MCF 10A (cell line): ENCODE data around the gene KIAA0825. TPM values are rescaled to one million over a fixed set of nuclear protein-coding genes. Genes with fewer than 3 reads are reported as not detected.

ENCODE experiments used
- BruUV-seq: library from RNA; stranded (reverse); fragments of 400-500 nt; replicated peaks from 2 replicates; lab custom pipeline; 2021; lab: Mats Ljungman, UMichigan
- CTCF ChIA-PET: fragments of 300-600 bp; sonication (Branson Sonifier 250); formaldehyde crosslinking; extraction: SDS; loops from one replicate; lab custom pipeline; 2021; ENCODE audit warnings: antibody characterized with exemption, inconsistent platforms; lab: Yijun Ruan, JAX
- POLR2A ChIA-PET: fragments of 300-600, 350-650 bp; sonication (Branson Sonifier 250); formaldehyde crosslinking; extraction: SDS; loops from one replicate; lab custom pipeline; 2020; ENCODE audit warnings: antibody characterized with exemption, inconsistent platforms; lab: Yijun Ruan, JAX
- DNase-seq: peaks from one replicate; pipeline ENCODE4 v3.0.0-alpha.2; 2018; ENCODE audit not compliant: unreplicated experiment
- H3K27ac Mint-ChIP-seq: one replicate; pipeline ENCODE4 v1.8.0; 2022; ENCODE audit warnings: mild to moderate bottlenecking, low read depth, mixed read lengths; ENCODE audit not compliant: unreplicated experiment
- H3K27me3 Mint-ChIP-seq: one replicate; pipeline ENCODE4 v1.8.0; 2022; ENCODE audit warnings: mixed read lengths; ENCODE audit not compliant: insufficient read depth, unreplicated experiment
- H3K36me3 Mint-ChIP-seq: one replicate; pipeline ENCODE4 v1.8.0; 2022; ENCODE audit warnings: mild to moderate bottlenecking, moderate library complexity, mixed read lengths; ENCODE audit not compliant: insufficient read depth, unreplicated experiment
- H3K4me1 Mint-ChIP-seq: one replicate; pipeline ENCODE4 v1.8.0; 2022; ENCODE audit warnings: mixed read lengths; ENCODE audit not compliant: insufficient read depth, unreplicated experiment
- H3K4me3 Mint-ChIP-seq: one replicate; pipeline ENCODE4 v1.8.0; 2022; ENCODE audit warnings: mild to moderate bottlenecking, moderate library complexity, mixed read lengths; ENCODE audit not compliant: unreplicated experiment
- H3K9me3 Mint-ChIP-seq: one replicate; pipeline ENCODE4 v1.8.0; 2022; ENCODE audit warnings: mixed read lengths; ENCODE audit not compliant: unreplicated experiment
- CTCF ChIP-seq: fragments of 200-600 bp; IDR thresholded peaks from one replicate; pipeline ENCODE4 v1.8.0; 2022; ENCODE audit warnings: antibody characterized with exemption, mild to moderate bottlenecking; ENCODE audit not compliant: unreplicated experiment
- intact Hi-C: fragments of 100-400 bp; cut with micrococcal nuclease; formaldehyde crosslinking; loops from 2 replicates; pipeline ENCODE4 v1.14.1; 2022
- total RNA-seq: library from RNA; stranded (reverse); gene quantifications from 2 replicates; pipeline ENCODE4 v1.2.3, GENCODE V29; 2022

The KIAA0825 gene
- total RNA-seq, 1 experiment from 2014 or later = 2.1 TPM

- POLR2A ChIA-PET = no interaction called here
- Mint-ChIP-seq H3K4me1 (no peaks in the 10 kb centered on the region), H3K9me3 (peaks cover 30% of the 10 kb centered on the region)
Observed at GRCh38 chr5:94347130-94347529, 271.3 kb downstream of the KIAA0825 start.

GRCh38 chr5:94345257-94345656 is 273.1 kb downstream of the KIAA0825 start:
- ChIA-PET POLR2A (no interaction called here), CTCF (no interaction called here)
- H3K4me1 Mint-ChIP-seq = no peaks in the 10 kb centered on the region
- no peak overlapping the region for H3K4me3 Mint-ChIP-seq
- intact Hi-C loops = no loop called here
- no peak for TF ChIP-seq CTCF
- peaks cover 6% of the 10 kb centered on the region for H3K36me3 Mint-ChIP-seq
- H3K9me3 Mint-ChIP-seq = peaks cover 17% of the 10 kb centered on the region
- H3K27ac Mint-ChIP-seq = no peak overlapping the region
- no TSS peak for BruUV-seq
- H3K27me3 Mint-ChIP-seq = no peaks in the 10 kb centered on the region
- DNase-seq = no peak

More at GRCh38 chr5:94347130-94347529, 271.3 kb downstream of the KIAA0825 start:
- CTCF ChIA-PET = no interaction called here
- Mint-ChIP-seq H3K27me3 (no peaks in the 10 kb centered on the region), H3K4me3 (no peak overlapping the region), H3K36me3 (no peaks in the 10 kb centered on the region), H3K27ac (no peak overlapping the region)
- BruUV-seq = no TSS peak
- DNase-seq = no peak
- no peak for TF ChIP-seq CTCF
- intact Hi-C loops = no loop called here

- peaks cover 6% of the 10 kb centered on the region for H3K36me3 Mint-ChIP-seq
Observed at GRCh38 chr5:94337617-94338016, 280.8 kb downstream of the KIAA0825 start.

GRCh38 chr5:94335936-94336335 is 282.5 kb downstream of the KIAA0825 start:
- no peak for DNase-seq
- Mint-ChIP-seq H3K9me3 (no peaks in the 10 kb centered on the region), H3K36me3 (no peaks in the 10 kb centered on the region), H3K4me1 (no peaks in the 10 kb centered on the region), H3K4me3 (no peak overlapping the region), H3K27ac (no peak overlapping the region), H3K27me3 (no peaks in the 10 kb centered on the region)
- ChIA-PET POLR2A (no interaction called here), CTCF (interaction anchor here (0.6 to 1.1 kb wide), 2 partner anchors 13 to 101 kb away, joined by 3 to 4 read pairs; no protein-coding TSS in a partner anchor)
- no TSS peak for BruUV-seq
- TF ChIP-seq CTCF = no peak
- intact Hi-C loops = no loop called here

More at GRCh38 chr5:94337617-94338016, 280.8 kb downstream of the KIAA0825 start:
- Mint-ChIP-seq H3K27me3 (no peaks in the 10 kb centered on the region), H3K4me1 (no peaks in the 10 kb centered on the region), H3K9me3 (no peaks in the 10 kb centered on the region), H3K4me3 (no peak overlapping the region), H3K27ac (no peak overlapping the region)
- TF ChIP-seq CTCF = no peak
- ChIA-PET POLR2A (no interaction called here), CTCF (no interaction called here)
- no TSS peak for BruUV-seq
- intact Hi-C loops = no loop called here
- DNase-seq = no peak
